ENCODE results near the gene SRPK2. TPM values are rescaled to one million over a fixed set of nuclear protein-coding genes. Genes with fewer than 3 reads are reported as not detected.
"Not testable (repeated sequence)": the region's sequence is repeated elsewhere in the genome, so short reads cannot be mapped to it uniquely, and the experiment has no call there.

SRPK2 gene
- polyA plus RNA-seq, 1 donor = 58.7 TPM

DNA sequence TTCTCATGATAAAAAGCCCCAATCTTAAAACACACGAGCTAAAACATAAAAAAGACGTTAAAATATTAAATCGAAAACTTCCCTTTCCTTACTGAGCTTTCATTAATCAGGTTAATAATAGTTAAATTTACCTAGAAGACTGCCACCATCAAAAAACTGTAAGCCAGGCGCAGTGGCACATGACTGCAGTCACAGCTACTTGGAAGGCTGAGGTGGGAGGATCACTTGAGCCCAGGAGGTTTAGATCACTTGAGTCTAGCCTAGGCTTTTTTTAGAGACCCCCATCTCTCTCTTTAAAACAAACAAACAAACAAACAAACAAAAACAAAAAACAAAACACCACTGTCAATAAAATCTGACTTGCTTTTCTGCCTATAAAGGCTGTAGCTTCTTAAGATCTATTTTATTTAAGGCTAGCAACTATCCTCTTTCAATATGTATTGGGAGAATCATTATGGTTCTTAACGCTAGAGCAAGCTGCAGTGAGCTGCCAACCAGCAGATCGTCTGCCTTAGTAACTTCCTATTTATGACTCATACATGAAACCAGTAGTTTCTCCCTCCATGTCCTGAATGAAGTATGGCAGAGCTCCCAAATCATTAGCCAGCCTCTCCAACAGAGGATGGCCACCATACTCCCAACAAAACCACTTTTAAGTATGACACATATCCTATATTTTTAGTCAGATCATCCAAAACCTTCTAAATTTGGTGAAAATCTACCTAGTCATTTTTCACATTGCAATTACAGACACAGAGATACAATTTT is 163.7 kb downstream of the SRPK2 start:
- no peak for DNase-seq

DNA sequence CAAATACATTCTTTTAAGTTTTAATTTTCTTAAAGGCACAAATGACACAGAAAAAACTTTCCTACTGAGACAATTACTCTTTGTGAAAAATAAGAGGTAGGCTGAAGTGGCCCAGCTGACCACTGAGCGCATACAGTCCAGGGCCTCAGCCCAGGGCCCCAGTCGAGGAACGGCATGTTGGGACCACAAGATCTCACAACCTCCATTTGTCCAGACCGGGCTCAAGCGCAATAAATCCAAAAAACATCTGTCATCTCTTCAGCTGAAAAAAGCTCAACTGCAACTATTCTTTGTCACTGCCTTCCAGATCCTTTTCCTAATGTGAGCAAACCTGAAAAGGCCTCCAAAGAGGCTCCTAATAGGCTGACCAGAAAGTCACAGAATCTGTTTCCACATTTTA is 165.8 kb downstream of the SRPK2 start:
- no peak for DNase-seq

DNA sequence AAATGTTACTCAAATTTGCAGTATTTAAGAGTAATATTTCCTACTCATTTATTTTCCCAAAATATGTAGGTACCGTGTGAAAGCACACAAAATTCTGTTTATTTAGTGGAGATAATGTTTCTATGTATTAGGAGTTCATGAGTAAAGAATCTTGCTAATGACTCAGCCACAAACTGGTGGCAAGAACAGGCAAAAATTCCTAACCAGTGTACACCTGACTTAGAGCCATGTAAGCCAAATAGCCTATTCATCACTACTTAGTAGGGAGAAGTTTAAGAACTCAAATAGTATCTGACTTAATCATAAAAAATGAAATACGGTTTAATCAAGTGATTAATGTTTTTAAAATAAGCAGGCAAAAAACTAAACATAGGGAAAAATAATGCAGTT is 169.0 kb downstream of the SRPK2 start:
- DNase-seq = no peak

DNA sequence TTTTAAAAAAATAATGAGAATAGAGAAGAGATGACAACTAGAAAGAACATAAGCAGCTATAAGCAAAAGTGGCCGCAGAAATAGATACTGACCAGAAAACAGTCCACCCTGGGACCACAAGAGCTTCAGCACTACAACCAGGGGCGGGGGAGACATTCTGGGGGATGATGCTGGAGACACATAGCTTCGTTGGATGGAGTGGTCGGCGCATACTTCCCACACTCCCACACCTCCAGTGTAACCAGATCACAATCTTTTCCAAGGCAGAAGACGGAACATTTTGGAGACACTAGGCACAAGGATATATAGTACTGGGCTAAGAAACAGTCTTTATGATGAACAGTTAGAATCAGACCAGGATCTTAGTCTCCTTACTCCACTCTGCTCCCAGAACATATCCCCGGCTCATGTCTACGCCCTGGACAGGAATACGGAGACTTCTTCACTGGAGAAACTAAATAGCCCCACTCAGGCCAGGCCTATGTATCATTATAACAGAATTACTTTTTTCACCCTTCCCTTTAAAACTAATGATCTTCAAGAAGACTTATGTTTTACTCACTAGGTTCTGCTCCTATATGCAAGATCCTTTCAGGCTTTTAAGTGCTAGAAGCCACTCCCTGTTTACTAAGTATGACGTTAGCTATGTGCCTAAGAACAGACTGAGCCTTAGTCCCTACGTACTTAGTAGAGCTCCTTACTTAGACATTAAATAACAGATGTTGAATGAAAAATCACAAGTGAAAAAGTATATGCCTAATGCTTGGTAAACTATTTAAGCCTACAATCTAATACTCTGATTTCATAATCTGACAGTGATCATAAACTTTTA is 169.6 kb downstream of the SRPK2 start:
- no peak for DNase-seq

DNA sequence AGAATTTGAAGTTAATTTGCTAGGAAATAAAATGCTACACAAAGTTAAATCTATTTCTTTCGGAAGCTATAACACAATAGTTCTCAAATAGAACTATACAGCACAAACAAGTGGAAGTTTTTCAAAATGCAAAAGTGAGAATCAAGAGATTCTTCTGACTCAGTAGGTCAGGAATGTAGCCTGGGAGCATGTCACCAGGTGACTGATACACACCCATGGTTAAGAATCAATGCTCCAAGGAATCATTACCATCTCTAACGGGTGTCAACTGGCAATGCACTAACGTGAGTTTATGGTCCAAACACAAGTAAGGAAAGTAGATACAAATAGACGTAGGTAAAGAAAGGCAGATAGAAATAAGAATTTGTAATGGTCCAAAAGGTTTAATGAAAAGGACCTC is 170.5 kb downstream of the SRPK2 start:
- DNase-seq = no peak

DNA sequence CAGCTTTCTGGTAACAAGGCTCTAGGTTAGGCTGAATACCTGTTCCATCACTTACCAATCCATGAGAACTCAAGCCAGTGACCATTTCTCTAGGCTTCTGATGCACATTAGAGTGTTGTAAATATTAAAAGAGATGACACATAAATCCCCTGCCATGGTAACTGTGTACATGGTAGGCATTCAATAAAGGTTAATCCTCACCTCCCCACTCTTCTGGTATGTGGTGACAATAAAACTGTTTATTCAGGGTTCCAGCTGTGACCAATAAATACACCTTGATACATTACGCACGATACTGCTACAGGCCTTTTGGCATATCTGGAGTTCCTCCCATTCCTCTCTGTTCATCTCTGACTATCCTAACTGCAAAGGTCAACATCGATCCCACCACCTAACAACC is 171.9 kb downstream of the SRPK2 start:
- no peak for DNase-seq

DNA sequence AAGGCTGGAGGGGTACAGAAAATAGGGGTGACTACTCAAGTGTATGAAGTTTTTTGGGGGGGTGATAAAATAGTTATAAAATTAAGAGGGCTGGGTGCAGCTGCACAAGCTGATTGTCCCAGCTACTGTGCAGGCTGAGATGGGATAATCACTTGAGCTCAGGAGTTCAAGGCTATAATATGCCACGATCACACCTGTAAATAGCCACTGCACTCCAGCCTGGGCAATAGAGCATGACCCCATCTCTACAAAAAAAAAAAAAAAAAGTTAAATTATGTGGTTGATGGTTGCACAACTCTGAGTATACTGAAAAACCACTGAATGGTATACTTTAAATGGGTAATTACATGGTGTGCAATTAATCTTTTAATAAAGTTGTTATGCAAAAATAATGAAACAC is 172.9 kb downstream of the SRPK2 start:
- DNase-seq = no peak

DNA sequence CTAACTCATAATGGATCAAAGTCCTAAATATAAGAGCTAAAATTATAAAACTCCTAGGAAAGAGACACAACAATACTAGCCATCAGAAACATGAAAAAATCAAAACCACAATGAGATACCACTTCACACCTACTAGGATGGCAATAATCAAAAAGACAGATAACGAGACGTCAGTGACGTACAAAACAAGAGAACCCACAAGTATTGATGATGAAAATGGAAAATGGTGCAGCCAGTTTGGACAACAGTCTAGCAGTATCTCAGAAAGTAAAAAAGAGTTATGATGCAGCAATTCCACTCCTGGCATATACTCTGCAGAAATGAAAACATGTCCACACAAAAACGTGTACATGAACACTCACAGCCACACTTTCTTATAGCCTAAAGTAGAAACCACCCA is 173.5 kb downstream of the SRPK2 start:
- DNase-seq = no peak

DNA sequence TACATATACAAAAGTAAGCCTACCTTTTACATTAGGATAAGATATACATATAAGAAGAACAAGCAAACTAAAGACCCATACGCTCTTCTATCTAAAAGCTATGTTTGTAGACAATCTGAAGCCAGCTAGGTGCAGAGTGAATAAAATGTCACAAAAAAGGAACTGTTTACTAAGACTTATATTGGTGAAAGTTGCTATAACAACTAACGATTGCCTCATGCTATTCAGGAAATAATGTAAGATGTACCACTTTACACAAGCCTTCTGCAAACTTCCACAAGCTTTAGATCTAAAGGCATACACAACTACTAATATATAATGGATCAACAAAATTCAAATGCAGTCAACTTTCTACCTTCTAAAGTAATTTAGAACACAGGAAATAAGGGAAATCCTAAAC is 175.1 kb downstream of the SRPK2 start:
- no peak for DNase-seq

DNA sequence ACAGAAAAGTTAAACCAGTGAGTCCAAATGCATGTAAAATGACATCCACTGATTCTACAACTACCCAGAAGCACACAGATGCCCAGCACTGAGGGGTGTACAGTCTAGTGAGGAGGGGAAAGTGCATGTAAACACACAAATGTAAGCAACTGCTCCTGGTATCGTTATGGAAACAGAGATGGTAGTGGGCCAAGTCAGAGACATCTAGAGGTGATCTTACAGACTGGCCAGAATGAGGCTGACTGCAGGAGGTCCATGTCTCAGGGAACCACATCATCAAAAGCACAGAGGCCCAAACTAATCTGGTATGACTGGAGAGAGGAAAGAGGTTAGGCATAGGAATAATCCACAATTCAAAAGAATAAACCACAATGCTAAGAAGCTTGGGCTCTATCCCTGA is 176.5 kb downstream of the SRPK2 start:
- no peak for DNase-seq

DNA sequence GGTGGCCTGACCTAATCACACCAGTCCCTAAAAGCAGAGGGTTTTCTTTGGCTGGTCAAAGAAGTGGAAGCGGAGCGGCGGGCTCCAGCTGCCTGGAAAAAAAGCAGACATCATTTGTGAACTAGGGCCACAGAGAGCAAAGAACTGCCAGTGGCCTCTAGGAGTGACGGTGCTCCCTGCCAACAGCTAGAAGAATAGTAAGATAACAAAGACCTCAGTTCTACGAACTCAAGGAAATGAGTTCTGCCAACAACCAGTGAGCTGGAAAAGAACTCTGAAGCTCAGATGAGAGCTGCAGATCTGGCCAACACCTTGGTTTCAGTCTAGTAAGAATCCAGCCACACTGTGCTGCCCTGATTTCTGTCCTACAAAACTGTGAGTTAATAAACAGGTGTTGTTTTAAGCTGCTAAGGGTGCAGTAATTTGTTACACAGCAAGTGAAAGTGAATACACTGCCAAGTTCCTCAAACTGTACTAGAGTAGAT is 178.0 kb downstream of the SRPK2 start:
- DNase-seq = no peak

DNA sequence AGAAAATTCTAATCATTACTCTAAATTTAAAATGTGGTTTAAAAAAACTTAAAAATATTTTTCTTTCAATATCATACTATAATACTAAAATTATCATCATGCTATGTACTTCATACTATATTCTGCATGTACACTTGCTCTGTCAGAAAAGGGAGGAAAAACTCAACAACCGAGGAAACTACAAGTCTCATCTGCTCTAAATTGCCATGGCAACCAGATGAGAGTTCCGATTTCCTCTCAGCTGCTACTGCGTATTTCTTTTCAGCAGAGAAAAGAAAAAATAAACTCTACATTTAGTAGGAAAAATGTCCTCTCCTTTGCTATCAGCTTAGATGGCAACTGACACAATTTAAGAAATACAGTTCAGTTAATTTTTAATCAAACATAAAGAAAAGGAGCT is 178.9 kb downstream of the SRPK2 start:
- peak; percentile 39 for DNase-seq

DNA sequence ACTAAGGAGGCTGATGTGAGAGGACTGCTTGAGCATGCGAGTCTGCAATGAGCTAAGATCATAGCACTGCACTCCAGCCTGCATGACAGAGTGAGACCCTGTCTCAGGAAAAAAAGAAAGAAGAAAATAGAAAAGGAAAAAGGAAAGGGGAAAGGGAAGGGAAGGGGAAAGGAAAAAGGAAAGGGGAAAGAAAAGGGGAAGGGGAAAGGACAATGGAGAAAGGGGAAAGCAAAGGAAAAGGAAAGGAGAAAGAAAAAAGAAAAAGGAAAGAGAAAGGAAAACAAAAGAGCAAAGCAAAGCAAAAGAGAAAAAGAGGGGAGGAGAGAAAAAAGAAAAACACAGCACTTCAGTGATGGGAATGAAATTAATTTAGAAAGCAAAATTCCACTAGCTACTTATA is 179.3 kb downstream of the SRPK2 start:
- no peak for DNase-seq

DNA sequence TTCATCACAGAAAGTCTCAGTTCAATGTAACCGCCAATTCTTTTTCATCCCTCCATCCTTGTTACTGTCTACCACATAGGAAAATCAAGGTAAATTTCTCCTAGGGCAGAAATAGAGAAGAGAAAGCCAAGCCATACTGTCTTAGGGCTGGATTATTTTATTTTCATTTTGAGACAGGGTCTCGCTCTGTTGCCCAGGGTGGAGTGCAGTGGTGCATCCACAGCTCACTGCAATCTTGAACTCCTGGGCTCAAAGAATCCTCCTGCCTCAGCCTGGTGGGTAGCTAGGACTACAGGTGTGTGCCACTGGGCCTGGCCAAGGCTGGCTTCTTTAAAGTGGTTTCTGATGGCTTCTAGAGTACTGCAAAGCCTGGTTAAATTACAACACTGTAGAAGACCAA is 181.7 kb downstream of the SRPK2 start:
- DNase-seq = no peak

DNA sequence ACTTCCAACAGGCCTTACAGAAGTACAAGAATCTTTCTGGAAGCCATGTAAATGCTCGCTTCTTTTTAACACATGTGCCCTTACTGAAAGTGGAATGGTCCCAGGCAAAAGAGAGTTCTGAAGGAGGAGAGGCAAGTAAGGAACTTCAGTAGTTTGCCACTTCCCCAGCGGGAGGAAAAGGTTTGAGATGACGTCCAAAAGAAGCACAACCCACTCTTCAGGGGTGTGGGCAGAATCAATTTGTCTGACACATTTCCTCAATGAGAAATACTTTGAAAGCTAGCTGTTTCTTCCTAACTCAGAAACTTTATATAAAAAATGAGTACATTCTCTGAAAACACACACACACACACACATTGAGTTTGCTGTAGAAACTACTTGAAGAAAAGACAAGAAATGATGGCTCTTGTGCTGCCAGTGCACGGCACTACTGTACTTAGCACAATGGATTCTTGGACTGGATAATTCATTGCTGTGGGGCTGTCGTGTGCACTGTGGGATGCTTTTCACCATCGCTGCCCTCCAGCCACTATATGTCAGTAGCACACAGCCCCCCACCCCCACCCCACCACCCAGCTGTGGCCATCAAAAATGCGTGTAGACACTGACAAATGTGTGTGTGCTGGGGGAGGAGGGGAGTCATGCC is 183.0 kb downstream of the SRPK2 start:
- DNase-seq = no peak

DNA sequence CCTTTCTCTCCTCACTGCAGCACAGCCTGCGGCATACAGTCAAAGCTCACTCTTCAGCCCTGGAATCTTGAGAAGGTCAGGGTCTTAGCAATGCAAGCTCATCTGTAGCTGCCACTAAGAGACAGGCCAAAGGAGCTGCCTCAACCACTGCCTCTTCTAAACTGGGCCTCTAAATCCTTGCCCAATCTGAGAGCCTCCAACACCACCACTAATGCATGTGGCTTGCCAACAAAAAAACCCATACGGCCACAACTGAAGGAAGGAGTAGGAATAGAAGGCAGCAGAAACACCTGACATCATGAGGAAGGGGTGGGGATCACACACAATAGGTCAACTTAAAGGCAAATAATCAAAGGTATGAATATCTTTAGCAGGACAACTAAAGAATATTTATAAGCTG is 183.8 kb downstream of the SRPK2 start:
- no peak for DNase-seq

DNA sequence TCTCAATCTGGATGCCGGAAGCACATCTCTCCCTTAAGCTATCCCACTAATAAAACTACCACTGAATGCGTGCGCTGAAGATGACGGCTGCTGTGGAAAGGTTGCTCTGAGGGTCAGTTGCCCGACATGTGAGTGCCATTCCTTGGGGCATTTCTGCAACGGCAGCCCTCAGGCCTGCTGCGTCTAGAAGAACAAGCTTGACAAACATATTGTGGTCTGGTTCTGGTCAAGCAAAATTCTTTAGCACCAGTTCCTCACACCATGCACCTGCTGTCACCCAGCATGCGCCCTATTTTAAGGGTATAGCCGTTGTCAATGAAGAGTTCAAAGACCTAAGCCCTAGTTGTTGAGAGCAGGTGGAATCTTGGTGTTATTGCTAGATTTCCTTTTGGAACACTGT is 184.2 kb downstream of the SRPK2 start:
- no peak for DNase-seq

DNA sequence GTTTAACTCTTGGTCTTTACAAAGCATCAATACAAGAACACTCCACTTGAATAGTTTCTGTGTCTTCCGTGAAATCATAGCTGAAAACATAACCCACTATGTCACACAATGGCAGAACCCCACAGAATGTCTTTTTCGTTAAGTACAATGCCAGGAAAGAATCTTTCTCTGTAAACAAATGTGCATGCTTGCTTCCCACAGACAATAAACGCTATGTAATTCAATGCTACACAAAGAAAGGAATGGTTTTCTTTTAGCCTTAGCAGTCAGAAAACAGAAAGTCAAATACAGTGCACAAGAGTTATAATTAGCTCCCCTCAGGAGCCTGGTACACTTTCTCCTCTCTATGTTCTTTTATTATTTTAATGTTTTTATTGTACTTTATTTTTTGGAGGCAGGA is 186.1 kb downstream of the SRPK2 start:
- DNase-seq = no peak

DNA sequence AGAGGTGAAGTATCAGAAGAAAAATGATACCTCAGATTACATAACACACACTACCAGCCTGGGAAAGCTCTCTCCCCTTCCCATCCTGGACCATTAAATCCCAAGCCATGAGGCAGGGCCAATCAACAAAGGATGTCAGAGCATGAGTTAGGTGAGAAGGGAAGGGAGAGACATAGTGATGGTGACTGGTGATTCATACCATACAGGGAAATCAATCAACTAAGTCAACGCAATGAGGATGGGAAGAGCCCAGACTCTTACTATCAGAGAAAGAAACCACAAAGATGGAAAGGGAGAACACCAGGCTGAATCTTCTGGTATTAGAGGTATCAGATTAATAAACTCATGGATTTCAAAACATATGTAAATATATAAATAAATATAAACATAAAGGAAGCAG is 189.3 kb downstream of the SRPK2 start:
- DNase-seq = no peak

DNA sequence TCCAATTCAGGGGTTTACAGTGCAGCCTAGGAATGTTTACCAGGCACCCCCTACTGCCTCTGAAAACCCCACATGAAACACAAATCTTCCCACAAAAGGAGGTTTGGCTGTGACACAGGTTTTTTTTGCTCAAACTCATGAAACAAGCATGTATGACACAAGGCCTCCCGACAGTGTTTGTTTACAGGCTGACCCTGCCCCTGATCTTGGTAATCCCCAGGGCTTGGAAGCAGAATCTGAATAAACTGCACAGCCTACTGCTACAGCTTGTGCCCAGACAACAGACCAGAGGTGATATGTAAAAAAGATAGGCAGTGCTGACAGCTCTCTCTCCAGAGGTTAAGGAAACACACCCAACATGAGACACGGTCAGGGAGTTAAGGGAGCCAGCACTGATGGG is 190.5 kb downstream of the SRPK2 start:
- no peak for DNase-seq

DNA sequence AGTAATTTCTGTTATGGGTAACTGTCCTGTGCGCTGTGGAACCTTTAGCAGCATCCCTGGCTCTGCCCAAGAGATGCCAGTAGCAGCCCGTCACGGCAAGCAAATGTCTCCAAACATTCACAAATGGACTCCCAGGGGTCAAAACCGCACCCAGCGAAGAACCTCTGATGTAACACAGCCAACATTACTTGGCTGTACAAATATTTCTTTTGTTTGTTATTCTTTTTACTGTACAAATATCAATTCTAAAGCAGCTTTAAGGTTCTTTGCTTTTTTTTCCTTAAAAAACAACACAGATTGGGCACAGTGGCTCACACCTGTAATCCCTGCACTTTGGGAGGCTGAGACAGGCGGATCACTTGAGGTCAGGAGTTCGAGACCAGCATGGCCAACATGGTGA is 192.2 kb downstream of the SRPK2 start:
- DNase-seq = no peak

DNA sequence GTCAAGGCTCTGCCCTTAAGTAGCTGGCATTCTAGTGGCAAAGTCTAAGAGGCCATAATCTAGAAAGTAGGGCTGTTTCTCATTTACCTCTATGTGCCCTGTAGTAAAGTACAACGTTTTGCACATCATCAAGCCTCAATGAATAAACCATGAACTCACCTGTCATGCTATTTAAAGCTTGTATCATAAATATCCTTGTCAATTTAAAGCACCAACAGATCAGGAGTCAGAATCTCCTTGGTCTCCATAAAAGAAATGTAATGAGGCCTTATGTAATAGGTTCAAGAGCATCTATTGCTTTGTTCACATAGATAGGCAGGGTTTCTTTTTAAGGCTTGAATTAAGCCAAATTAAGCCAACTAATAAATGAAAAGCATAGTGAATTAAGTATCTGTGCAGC is 192.8 kb downstream of the SRPK2 start:
- no peak for DNase-seq

DNA sequence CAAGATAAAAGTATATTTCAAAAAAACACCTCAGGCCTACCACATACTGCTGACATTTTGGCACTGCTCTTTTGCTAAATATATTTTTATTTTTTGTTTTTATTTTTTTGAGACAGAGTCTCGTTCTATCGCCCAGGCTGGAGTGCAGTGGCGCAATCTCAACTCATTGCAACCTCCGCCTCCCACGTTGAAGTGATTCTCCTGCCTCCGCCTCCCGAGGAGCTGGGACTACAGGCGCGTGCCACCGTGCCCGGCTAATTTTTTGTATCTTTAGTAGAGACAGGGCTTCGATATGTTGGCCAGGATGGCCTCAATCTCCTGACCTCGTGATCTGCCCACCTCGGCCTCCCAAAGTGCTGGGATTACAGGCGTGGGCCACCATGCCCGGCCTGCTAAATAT is 193.8 kb downstream of the SRPK2 start:
- DNase-seq = not testable (repeated sequence)
